DMS153 treated with DMSO at 0.1 percent for 48 hours (cell line): ENCODE measurements around the gene USP36.
"Not testable (repeated sequence)": the region's sequence is repeated elsewhere in the genome, so short reads cannot be mapped to it uniquely, and the experiment has no call there.

ENCODE experiments used
- DNase-seq: peaks from one replicate; lab custom pipeline; 2025; ENCODE audit not compliant: unreplicated experiment; lab: John Stamatoyannopoulos, UW

USP36 gene

DNA sequence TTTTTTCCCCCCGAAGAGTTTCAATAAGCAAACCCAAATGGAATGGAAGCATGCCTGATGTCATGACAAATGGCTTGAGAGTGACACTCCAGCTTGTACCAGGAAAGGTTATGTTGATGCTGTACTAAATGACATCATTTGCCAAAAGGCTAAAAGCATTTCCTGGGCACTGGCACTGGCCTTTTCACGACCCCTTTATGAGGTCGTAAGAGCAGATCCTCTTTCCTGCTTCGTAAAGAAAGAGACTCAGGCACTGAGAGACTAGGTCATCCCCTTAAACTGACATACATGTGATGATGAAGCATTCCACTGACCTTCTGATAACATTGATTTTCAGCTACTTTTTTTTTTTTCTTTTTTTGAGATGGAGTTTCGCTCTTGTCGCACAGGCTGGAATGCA lies 31.9 kb upstream of the USP36 start:
- DNase-seq = no peak

DNA sequence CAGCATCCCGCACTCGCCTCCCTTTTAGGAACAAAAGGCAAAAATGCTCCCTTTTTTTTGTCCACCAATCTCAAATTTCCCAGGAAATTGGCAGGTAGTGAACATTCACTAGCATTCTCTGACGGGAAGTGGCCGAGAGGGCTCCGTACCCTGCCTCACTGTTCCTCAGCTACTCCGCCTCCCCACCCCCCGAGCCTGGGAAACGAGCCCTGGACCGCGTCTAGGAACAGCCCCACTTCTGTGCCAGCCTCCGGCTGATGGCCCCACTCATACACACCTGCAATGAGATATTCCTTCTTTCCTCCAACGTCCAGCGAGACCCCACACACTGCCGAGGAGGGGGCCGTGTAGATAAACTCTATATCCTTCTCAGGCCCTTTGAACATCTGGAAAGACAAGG lies 30.0 kb upstream of the USP36 start:
- no peak for DNase-seq

DNA sequence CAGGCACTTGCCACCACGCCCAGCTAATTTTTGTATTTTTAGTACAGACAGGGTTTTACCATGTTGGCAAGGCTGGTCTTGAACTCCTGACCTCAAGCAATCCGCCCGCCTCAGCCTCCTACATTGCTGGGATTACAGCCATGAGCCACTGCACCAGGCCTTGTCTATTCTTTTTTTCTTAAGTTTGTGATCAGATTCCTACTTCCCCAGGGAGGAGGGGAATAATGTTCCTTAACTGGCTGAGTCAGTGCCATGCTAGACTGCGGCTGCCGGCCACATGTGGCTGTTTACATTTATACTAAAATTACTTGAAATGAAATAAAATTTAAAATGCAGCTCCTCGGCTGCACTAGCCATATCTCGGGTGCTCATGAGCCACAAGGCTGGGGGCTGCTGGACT lies 27.8 kb upstream of the USP36 start:
- DNase-seq = no peak

DNA sequence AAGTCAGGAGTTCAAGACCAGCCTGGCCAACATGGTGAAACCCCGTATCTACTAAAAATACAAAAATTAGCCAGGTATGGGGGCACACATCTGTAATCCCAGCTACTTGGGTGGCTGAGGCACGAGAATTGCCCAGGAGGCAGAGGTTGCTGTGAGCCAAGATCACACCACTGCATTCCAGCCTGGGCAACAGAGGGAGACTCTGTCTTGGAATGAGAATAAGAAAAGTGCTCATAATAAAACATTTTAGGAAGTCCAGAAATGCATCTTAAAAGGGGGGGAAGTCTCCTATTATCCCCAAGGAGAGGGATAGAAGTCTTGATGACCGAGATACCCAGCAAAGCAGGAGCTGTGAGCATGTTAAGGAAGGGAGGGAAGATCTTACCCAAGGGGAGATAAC lies 26.4 kb upstream of the USP36 start:
- not testable (repeated sequence) for DNase-seq

GRCh38 chr17:78865682-78866390 lies 25.2 kb upstream of the USP36 start:
- DNase-seq = peak; percentile 50

DNA sequence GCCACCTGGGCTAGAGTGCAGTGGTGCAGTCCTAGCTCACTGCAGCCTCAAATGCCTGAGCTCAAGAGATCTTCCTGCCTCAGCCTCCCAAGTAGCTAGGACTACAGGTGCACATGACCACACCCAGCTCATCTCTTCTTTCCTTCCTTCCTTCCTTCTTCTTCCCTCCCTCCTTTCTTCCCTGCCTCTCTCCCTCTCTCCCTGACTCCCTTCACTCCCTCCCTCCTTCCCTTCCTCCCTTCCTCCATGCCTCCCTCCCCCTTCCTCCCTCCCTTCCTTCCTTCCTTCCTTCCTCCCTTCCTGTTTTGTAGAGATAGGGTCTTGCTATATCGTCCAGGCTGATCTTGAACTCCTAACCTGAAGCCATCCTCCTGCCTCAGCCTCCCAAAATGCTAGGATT lies 23.5 kb upstream of the USP36 start:
- no peak for DNase-seq

GRCh38 chr17:78862073-78863023 lies 21.7 kb upstream of the USP36 start:
- no peak for DNase-seq

DNA sequence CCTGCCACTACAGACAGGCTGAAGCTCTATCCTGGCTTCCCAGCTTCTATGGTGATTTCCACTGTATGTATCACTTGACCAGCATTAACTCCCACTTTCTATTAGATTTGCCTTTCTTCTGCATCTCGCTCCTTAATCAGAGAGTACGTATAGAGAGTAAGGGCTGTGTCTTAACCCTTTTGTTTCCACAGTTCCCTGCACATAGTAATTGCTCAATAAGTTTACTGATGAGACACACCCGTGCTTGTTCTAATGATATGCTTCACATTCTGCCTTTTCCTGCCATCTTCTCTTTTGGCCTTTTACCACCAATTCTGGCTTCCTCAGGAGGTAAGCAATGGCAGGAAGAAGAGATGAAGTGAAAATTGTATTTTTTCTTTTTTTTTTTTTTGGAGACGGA lies 20.6 kb upstream of the USP36 start:
- DNase-seq = no peak

GRCh38 chr17:78859051-78859450 lies 18.4 kb upstream of the USP36 start:
- DNase-seq = no peak

GRCh38 chr17:78857266-78857665 lies 16.7 kb upstream of the USP36 start:
- DNase-seq = no peak

DNA sequence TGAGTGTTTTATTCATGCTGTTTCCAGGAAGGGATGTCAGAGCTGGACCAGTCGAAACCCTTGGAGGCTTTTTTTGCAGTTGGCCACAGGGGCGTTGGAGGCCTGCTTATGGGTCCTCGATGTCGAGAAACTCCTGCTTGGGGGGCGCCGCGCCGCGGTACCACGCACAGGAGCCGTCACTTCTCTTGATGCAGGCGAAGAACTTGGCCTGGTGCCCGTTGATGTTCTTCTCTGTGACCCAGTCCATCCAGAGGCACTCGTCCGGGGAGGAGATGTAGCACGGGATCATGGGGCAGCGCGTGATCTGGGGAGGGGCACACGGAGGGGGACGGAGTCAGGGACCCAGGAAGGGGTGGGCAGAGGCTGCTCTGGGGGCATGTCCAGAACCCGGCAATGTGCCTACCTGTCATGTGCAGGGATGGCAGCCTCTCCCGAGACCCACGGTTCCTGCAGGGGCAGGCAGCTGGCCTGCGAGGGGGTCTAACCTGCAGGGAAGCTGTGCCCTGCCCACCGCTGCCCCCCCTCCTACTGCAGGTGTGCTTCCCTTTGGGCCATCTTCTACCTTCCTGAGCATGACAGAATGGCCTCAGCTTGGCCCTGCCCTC lies 15.0 kb upstream of the USP36 start:
- no peak for DNase-seq

- no peak for DNase-seq
Observed at GRCh38 chr17:78854508-78854907, 13.9 kb upstream of the USP36 start.

DNA sequence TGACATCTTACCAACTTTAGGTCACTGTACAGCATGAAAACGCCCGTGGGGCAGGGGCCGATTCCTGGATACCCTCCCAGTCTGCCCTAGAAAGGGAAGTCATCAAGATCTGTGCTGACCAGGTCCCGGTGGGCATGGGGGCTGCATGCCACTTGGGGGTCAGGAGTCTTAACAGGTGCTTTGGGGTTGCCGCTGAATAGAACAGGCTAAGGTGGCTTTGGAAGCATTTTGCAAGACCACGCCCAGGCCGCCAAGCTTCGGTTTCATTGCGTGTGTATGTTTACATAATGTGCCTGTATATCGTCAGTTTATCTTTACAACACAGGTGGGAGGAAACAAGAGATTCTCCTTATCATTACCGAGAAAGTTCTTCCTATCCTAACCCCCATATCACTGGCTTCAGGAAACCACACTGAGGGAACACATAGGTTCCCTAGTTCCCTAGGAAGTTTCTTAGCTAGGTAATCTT lies 13.3 kb upstream of the USP36 start:
- no peak for DNase-seq

- no peak for DNase-seq
Observed at GRCh38 chr17:78852709-78853121, 12.1 kb upstream of the USP36 start.

- no peak for DNase-seq
Observed at GRCh38 chr17:78849026-78849425, 8.4 kb upstream of the USP36 start.

- no peak for DNase-seq
Observed at GRCh38 chr17:78847052-78847451, 6.4 kb upstream of the USP36 start.

- DNase-seq = no peak
Observed at GRCh38 chr17:78844301-78845005, 3.8 kb upstream of the USP36 start.

- DNase-seq = peak; percentile 38
Observed at GRCh38 chr17:78842881-78843565, 2.4 kb upstream of the USP36 start.

GRCh38 chr17:78840530-78840779 lies 159 bp downstream of the USP36 start:
- DNase-seq = no peak

DNA sequence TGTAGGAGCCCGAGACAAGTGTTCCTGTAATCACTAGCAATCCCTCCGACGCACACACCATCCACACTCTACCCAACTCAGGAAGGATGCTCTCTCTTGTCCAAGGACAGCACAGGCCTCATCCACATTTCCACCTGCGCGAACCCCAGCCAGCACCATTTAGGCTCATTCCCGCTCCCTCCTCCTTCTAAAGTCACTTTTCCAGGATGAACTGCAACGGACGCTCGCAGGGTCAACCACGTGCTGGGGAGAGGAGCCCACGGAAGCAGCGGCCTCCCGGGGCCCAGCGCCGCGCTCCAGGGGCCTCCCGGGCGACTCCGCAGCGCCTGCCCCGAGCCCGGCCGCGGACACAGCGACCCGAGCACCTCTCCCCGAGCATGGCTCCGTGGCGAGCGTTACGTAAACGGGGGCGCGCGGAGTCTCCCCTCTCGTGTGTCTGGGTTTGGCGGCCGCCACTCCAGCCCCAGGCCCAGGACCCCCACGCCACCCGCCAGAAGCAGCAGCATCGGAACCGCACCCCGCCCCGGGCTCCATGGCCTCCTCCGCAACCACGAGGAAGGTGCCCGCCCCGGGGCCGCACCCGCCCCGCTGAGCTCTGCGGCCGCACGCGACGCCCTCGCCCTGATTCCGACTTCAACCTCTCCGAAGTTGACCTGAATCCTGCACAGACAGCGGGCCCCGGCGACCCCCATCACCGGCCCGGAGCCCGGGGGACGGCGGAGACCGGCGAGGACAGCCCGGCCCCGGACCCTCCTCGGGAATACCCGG lies 668 bp downstream of the USP36 start:
- no peak for DNase-seq
